K562 (cell line): Measurements from ENCODE around the gene HES4. TPM values are rescaled to one million over a fixed set of nuclear protein-coding genes. Genes with fewer than 3 reads are reported as not detected.
A peak's percentile ranks its signal among the peaks of the same experiment; 100 is the strongest.

ENCODE experiments used
- HLTF ChIP-seq: fragments of 450-650 bp; IDR thresholded peaks from 2 replicates; pipeline ENCODE4 v1.6.1; 2016
- HNRNPL ChIP-seq: fragments of 200-400 bp; formaldehyde crosslinking; IDR thresholded peaks from 2 replicates; pipeline ENCODE4 v1.6.1; 2017; ENCODE audit warnings: low read depth, mild to moderate bottlenecking, low read length
- KHSRP ChIP-seq: fragments of 450-650 bp; IDR thresholded peaks from 2 replicates; pipeline ENCODE4 v1.6.1; 2017
- KLF6 ChIP-seq: fragments of 250-450 bp; sonication (Bioruptor Pico); IDR thresholded peaks from 2 replicates; pipeline ENCODE4 v1.4.0; 2020; ENCODE audit warnings: mild to moderate bottlenecking, moderate library complexity, borderline replicate concordance
- NCOA2 ChIP-seq, 2 experiments: fragments of 450-650 bp; IDR thresholded peaks; 2 replicates each; pipeline ENCODE4 v1.6.1; 2018; ENCODE audit warnings: mild to moderate bottlenecking in 2 of 2, moderate library complexity in 1 of 2; ENCODE audit not compliant: partially characterized antibody in 2 of 2
- NRF1 ChIP-seq, 2 experiments: fragments of 450-650 bp; IDR thresholded peaks in 1 of 2; conservative IDR thresholded peaks in 1 of 2; 2 replicates each; pipeline ENCODE4 v1.6.1; 2014; ENCODE audit warnings: mild to moderate bottlenecking in 2 of 2
- PHF20 ChIP-seq: fragments of 450-650 bp; IDR thresholded peaks from 2 replicates; pipeline ENCODE4 v1.6.1; 2018; ENCODE audit not compliant: partially characterized antibody
- SIN3B ChIP-seq: fragments of 450-650 bp; IDR thresholded peaks from 2 replicates; pipeline ENCODE4 v1.6.1; 2017; ENCODE audit warnings: low read depth, mild to moderate bottlenecking, moderate library complexity
- SRF ChIP-seq, 2 experiments: fragments of 250-450, 450-650 bp in 1 of 2; sonication (Bioruptor Pico) in 1 of 2; sonication (generic) in 1 of 2; formaldehyde crosslinking; IDR thresholded peaks; 2 replicates each; pipeline versions ENCODE4 v1.5.0 to v1.5.1; 2020 to 2022; ENCODE audit warnings: mild to moderate bottlenecking in 1 of 2, missing genetic modification reagents in 1 of 2
- TOE1 ChIP-seq, 2 experiments: fragments of 450-650 bp in 1 of 2; sonication (generic) in 1 of 2; formaldehyde crosslinking in 1 of 2; IDR thresholded peaks; 2 replicates each; pipeline versions ENCODE4 v1.7.1 to v1.8.0; 2016 to 2022; ENCODE audit warnings: borderline replicate concordance in 2 of 2, mild to moderate bottlenecking in 2 of 2, antibody characterized with exemption in 1 of 2, inconsistent platforms in 1 of 2, low read depth in 1 of 2, missing genetic modification reagents in 1 of 2, moderate library complexity in 1 of 2
- WHSC1 ChIP-seq: IDR thresholded peaks from one replicate; pipeline ENCODE4 v1.6.1; 2012; ENCODE audit warnings: low read length, control low read depth, inconsistent platforms
- ZNF324 ChIP-seq: fragments of 250-450 bp; sonication (Bioruptor Pico); IDR thresholded peaks from 2 replicates; pipeline ENCODE4 v1.4.0; 2020; ENCODE audit warnings: mild to moderate bottlenecking
- ZNF79 ChIP-seq: fragments of 250-450 bp; sonication (Bioruptor Pico); IDR thresholded peaks from 2 replicates; pipeline ENCODE4 v1.4.0; 2020; ENCODE audit warnings: low read depth, mild to moderate bottlenecking, moderate library complexity
- polyA plus RNA-seq, 8 experiments: library from polyadenylated mRNA; depleted of rRNA in 4 of 8; stranded (reverse) in 5 of 8; unstranded in 3 of 8; fragments of >200 nt; fragmentation: Nextera tagmentation in 2 of 8; fragmentation: Illumina TruSeq in 1 of 8; extraction: Ambion mirVana in 2 of 8; extraction: Trizol in 1 of 8; gene quantifications; 2 replicates each; pipeline versions ENCODE4 v1.2.1 to v1.2.3, GENCODE V29; 2011 to 2014; ENCODE audit warnings: inconsistent platforms in 1 of 8, missing spikeins in 1 of 8
- total RNA-seq, 7 experiments: library from RNA; depleted of rRNA in 6 of 7; stranded (reverse); fragments of >200 nt in 6 of 7; fragmentation: Illumina TruSeq in 2 of 7; extraction: Trizol in 2 of 7; gene quantifications; 2 replicates each; pipeline versions ENCODE4 v1.2.1 to v1.2.3, GENCODE V29; 2011 to 2021; ENCODE audit warnings: low replicate concordance in 1 of 7
- TF ChIP-seq, protein P1 (sequence below), 2 experiments: IDR thresholded peaks; 2 replicates each; pipeline ENCODE4 v1.6.1; 2012; ENCODE audit warnings: improper control_type of control experiment in 2 of 2, low read depth in 2 of 2, low read length in 2 of 2, borderline replicate concordance in 1 of 2
- TF ChIP-seq, protein P2 (sequence below), 2 experiments: IDR thresholded peaks; 2 replicates each; pipeline ENCODE4 v1.6.1; 2011; ENCODE audit warnings: borderline replicate concordance in 1 of 2, control low read depth in 1 of 2, low read depth in 1 of 2, low read length in 1 of 2, mild to moderate bottlenecking in 1 of 2, mixed read lengths in 1 of 2, moderate library complexity in 1 of 2; ENCODE audit not compliant: insufficient read depth in 1 of 2, insufficient read length in 1 of 2, poor library complexity in 1 of 2, severe bottlenecking in 1 of 2; ENCODE audit errors: extremely low read depth in 1 of 2
- TF ChIP-seq, protein P3 (sequence below), 2 experiments: IDR thresholded peaks in 1 of 2; conservative IDR thresholded peaks in 1 of 2; 2 replicates each; pipeline ENCODE4 v1.6.1; 2016; ENCODE audit warnings: low read depth in 2 of 2, mild to moderate bottlenecking in 1 of 2, missing compliant biosample characterization in 1 of 2, missing genetic modification characterization in 1 of 2, moderate library complexity in 1 of 2

The HES4 gene
- total and polyA plus RNA-seq, 9 of the 15 experiments (the other 6 are each of a cell fraction or from before 2014, with no cell fraction given) = 0.21 to 43.7 (median 5.3) TPM; not detected in 2

DNA sequence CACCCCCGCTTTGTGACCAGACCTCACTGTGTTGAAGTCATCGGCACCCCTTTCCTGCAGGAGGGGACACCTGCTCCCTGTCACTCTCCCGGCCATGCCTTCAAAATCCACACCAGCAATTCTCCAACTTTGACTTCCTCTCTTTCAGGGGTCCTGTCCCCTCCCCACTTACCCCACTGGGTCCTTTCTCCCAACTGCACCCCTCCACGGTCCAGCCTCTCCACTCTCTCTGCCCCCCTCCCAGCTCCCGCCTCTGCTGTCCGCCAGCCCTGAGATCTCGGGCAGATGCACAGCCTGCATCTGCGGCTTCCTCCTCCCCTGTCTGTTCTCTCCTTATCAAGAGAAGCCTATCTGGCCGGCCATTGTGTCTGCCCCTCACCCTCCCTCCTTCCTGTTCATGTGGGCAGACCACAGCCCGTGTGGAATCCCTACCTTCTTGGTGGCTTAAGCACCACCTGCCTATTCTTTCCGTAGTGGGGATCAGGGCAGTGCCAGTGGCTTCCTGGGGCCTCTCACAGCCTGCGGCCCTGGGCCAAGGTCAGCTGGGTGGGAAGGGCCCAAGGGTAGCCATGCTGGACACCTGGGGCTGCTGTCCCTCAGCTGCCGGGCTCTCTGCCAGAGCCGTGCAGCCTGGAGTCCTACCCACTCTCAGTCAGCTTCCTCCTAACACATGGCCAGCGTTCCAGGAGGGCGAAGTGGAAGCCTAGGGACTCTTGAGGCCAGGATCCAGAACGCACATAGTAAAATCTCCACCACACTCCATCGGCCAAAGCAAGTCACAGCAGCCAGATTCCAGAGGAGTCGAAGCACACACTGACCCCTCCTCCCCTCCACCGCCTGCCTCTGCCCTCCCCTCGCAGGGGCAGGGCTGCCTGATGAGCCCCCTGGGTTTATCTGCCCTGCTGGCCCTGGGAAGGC, 5.1 kb upstream of the HES4 start (continued):
- TF ChIP-seq TOE1 (IDR thresholded peaks at IDR 0.05; ENCODE audit: borderline replicate concordance) (peak; percentile 39; the same call in 1 of the 2 replicates), TOE1 (CRISPR knock-in tag; IDR thresholded peaks at IDR 0.05; ENCODE audit: borderline replicate concordance, low read depth) (no peak), NRF1 (conservative IDR thresholded peaks at IDR 0.05 in 1 of 2, IDR thresholded peaks at IDR 0.05 in 1 of 2) (peak in 1 of 2 experiments; percentile 32; a peak in 2 of 4 replicates), PHF20 (peak; percentile 47), ZNF324 (CRISPR knock-in tag) (no peak), SRF (CRISPR knock-in tag; IDR thresholded peaks at IDR 0.05) (no peak), SIN3B (no peak), NCOA2 (IDR thresholded peaks at IDR 0.05; ENCODE audit: partially characterized antibody in 2 of 2) (no peak), KLF6 (CRISPR knock-in tag) (peak; percentile 75), ZNF79 (no peak), HNRNPL (no peak), WHSC1 (no peak), KHSRP (no peak), HLTF (peak; percentile 89; the same call in 1 of the 2 replicates)
- TF ChIP-seq, protein P1, sequence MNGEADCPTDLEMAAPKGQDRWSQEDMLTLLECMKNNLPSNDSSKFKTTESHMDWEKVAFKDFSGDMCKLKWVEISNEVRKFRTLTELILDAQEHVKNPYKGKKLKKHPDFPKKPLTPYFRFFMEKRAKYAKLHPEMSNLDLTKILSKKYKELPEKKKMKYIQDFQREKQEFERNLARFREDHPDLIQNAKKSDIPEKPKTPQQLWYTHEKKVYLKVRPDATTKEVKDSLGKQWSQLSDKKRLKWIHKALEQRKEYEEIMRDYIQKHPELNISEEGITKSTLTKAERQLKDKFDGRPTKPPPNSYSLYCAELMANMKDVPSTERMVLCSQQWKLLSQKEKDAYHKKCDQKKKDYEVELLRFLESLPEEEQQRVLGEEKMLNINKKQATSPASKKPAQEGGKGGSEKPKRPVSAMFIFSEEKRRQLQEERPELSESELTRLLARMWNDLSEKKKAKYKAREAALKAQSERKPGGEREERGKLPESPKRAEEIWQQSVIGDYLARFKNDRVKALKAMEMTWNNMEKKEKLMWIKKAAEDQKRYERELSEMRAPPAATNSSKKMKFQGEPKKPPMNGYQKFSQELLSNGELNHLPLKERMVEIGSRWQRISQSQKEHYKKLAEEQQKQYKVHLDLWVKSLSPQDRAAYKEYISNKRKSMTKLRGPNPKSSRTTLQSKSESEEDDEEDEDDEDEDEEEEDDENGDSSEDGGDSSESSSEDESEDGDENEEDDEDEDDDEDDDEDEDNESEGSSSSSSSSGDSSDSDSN (IDR thresholded peaks at IDR 0.05; ENCODE audit: borderline replicate concordance in 1 of 2, low read depth in 2 of 2, low read length in 2 of 2) = peak in 1 of 2 experiments; percentile 47; a peak in 1 of 4 replicates
- TF ChIP-seq, protein P2, sequence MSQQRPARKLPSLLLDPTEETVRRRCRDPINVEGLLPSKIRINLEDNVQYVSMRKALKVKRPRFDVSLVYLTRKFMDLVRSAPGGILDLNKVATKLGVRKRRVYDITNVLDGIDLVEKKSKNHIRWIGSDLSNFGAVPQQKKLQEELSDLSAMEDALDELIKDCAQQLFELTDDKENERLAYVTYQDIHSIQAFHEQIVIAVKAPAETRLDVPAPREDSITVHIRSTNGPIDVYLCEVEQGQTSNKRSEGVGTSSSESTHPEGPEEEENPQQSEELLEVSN (IDR thresholded peaks at IDR 0.05; ENCODE audit: borderline replicate concordance in 1 of 2, extremely low read depth in 1 of 2, insufficient read depth in 1 of 2, insufficient read length in 1 of 2, low read depth in 1 of 2, low read length in 1 of 2, poor library complexity in 1 of 2, severe bottlenecking in 1 of 2) = peak in 1 of 2 experiments; percentile 15
- TF ChIP-seq, protein P3, sequence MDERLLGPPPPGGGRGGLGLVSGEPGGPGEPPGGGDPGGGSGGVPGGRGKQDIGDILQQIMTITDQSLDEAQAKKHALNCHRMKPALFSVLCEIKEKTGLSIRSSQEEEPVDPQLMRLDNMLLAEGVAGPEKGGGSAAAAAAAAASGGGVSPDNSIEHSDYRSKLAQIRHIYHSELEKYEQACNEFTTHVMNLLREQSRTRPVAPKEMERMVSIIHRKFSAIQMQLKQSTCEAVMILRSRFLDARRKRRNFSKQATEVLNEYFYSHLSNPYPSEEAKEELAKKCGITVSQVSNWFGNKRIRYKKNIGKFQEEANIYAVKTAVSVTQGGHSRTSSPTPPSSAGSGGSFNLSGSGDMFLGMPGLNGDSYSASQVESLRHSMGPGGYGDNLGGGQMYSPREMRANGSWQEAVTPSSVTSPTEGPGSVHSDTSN (CRISPR knock-in tag; IDR thresholded peaks at IDR 0.05; ENCODE audit: low read depth) = no peak
- TF ChIP-seq, protein P3 (tag; conservative IDR thresholded peaks at IDR 0.05; ENCODE audit: low read depth) = 0 out of 2 replicates have a peak, but pooled peaks have one; percentile 25
